MG63 (cell line): ENCODE results near the gene ASIC4. TPM values are rescaled to one million over a fixed set of nuclear protein-coding genes. Genes with fewer than 3 reads are reported as not detected.

Experiments
- DNase-seq: peaks from one replicate; pipeline ENCODE4 v3.0.0-alpha.2; 2020
- H3K27me3 ChIP-seq: fragments of 250-450 bp; sonication (Bioruptor Pico); 2 replicates; pipeline ENCODE4 v1.5.1; 2020; ENCODE audit warnings: mild to moderate bottlenecking, moderate library complexity
- H3K36me3 ChIP-seq: fragments of 250-450 bp; sonication (Bioruptor Pico); 2 replicates; pipeline ENCODE4 v1.5.1; 2020; ENCODE audit warnings: mild to moderate bottlenecking, moderate library complexity
- H3K4me3 ChIP-seq: fragments of 250-450 bp; sonication (Bioruptor Pico); 2 replicates; pipeline ENCODE4 v1.5.1; 2020; ENCODE audit warnings: mild to moderate bottlenecking, moderate library complexity
- H3K9me3 ChIP-seq: fragments of 250-450 bp; sonication (Bioruptor Pico); 2 replicates; pipeline ENCODE4 v1.5.1; 2020; ENCODE audit warnings: mild to moderate bottlenecking, moderate library complexity
- total RNA-seq: library from RNA; depleted of rRNA; stranded (reverse); fragments of >200 nt; shearing (Covaris generic); gene quantifications from 2 replicates; pipeline ENCODE4 v1.2.3, GENCODE V29; 2014; ENCODE audit warnings: low replicate concordance; rRNA removed

ASIC4 gene, protein sequence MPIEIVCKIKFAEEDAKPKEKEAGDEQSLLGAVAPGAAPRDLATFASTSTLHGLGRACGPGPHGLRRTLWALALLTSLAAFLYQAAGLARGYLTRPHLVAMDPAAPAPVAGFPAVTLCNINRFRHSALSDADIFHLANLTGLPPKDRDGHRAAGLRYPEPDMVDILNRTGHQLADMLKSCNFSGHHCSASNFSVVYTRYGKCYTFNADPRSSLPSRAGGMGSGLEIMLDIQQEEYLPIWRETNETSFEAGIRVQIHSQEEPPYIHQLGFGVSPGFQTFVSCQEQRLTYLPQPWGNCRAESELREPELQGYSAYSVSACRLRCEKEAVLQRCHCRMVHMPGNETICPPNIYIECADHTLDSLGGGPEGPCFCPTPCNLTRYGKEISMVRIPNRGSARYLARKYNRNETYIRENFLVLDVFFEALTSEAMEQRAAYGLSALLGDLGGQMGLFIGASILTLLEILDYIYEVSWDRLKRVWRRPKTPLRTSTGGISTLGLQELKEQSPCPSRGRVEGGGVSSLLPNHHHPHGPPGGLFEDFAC
- not detected in 2 replicates for total RNA-seq

DNA sequence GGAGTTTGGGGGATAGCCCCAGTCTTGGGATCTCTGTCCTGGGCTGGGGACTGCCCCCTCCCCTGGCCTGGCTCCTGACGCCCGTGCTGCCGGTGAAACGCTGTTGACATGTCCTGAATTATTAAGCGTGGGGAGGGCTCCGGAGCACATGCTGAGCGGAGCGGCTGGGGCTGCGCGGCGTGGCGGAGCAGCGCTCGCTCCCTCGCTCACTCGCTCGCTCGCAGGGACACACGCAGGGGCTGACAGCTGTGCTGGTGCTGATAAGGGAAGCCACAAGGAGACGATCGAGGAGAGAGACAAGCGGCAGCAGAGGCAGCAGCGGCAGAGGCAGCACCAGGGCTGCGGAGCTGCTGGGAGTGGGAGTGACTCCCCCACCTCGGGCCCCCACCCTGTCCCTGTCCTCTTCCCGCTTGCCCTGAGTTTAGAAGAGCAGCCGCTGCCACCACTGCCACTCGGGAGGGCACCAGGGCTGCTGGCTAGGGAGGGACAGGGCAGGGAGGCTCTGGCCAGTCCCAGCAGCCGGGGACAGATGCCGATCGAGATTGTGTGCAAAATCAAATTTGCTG is at the start of gene ASIC4:
TSS of gene ASIC4 (plus strand) at position 287 of the 566 bp plus-strand sequence. CDS start at position 530, 243 bp downstream.
- DNase-seq = no peak
- Histone ChIP-seq H3K9me3 (no peaks in the 10 kb centered on the region), H3K27me3 (peaks cover 34% of the 10 kb centered on the region), H3K36me3 (no peaks in the 10 kb centered on the region), H3K4me3 (no peak within 1 kb of the TSS)

DNA sequence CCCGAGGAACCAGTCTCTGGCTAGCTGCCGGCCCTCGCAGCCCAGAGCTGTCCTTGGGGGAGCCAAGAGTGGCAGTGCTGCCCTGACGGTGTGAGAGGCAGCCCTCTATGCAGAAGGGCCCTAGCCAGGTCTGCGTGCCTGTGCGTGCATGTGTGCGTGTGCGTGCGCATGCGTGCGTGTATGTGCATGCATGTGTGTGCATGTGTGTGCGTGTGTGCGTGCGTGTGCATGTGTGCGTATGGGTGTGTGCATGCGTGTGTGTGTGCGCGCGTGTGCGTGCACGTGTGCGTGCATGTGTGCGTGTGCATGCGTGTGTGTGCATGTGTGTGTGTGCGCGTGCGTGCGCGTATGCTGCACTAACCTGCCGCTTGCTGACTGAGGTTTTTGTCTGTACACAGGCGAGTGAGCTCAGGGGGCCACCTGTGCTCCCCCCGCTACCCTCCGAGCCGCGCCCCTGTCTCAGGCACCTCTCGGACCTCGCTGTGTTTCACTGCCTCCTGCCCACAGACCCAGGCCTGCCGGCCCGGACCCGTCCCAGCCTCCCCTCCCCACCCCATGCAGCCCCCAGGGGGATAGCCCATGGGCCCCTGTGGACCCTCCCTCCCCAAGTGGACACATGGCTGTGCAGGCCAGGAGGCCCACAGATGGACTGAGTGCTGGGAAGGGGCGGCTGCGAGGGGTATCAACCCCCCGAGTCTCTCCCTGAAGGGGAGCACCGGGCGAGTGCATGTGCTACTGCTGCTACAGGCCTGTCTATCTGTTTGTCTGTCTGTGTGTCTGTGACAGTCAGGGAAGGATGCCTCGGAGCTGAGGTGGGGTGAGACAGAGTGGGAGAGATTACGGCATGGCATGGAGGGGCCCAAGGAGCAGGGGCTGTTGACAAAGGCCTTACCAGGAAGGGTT is 48.4 kb upstream of the ASIC4 start:
- no peaks in the 10 kb centered on the region for H3K27me3 ChIP-seq
- H3K4me3 ChIP-seq = no peak overlapping the region
- no peak for DNase-seq
- H3K9me3 ChIP-seq = no peaks in the 10 kb centered on the region
- H3K36me3 ChIP-seq = peaks cover 11% of the 10 kb centered on the region

DNA sequence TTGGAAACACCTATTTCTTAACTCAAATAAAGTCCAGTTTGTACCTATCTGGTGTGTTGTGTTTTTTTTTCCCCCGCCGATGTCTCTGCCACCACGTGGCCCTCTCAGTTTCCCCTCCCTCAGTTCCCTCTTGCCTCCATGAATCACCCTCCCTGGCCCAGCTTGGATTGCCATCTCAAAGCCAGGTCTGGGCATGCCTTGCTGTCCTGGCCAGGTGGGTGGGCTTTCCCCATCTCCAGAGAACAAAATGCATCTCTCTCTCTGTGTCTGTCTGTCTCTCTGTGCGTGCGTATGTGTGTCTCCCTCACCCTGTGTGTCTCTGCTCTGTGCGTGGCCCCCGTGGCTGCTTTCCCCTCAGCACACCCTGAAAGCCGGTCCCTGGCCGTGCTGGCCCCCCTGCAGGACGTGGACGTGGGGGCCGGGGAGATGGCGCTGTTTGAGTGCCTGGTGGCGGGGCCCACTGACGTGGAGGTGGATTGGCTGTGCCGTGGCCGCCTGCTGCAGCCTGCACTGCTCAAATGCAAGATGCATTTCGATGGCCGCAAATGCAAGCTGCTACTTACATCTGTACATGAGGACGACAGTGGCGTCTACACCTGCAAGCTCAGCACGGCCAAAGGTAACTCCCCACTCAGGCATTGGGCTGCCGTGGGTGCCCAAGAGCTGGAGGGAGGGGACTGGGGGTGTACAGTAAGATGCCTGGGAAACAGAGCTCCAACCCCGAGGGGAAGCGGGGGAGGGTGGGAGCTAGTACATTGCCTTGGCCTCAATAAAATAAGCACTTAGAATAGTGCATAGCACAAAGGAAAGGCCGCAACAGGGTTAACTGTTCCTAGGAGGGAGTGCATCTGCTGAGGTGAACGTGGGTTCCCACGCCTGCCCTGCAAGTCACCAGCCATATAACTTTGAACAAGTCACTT is 47.2 kb upstream of the ASIC4 start:
- Histone ChIP-seq H3K27me3 (no peaks in the 10 kb centered on the region), H3K36me3 (peaks cover 8% of the 10 kb centered on the region), H3K4me3 (no peak overlapping the region), H3K9me3 (no peaks in the 10 kb centered on the region)
- no peak for DNase-seq

- Histone ChIP-seq H3K27me3 (no peaks in the 10 kb centered on the region), H3K4me3 (no peak overlapping the region), H3K36me3 (peaks cover 8% of the 10 kb centered on the region), H3K9me3 (no peaks in the 10 kb centered on the region)
- no peak for DNase-seq
Observed at GRCh38 chr2:219467736-219468075, 46.6 kb upstream of the ASIC4 start.

DNA sequence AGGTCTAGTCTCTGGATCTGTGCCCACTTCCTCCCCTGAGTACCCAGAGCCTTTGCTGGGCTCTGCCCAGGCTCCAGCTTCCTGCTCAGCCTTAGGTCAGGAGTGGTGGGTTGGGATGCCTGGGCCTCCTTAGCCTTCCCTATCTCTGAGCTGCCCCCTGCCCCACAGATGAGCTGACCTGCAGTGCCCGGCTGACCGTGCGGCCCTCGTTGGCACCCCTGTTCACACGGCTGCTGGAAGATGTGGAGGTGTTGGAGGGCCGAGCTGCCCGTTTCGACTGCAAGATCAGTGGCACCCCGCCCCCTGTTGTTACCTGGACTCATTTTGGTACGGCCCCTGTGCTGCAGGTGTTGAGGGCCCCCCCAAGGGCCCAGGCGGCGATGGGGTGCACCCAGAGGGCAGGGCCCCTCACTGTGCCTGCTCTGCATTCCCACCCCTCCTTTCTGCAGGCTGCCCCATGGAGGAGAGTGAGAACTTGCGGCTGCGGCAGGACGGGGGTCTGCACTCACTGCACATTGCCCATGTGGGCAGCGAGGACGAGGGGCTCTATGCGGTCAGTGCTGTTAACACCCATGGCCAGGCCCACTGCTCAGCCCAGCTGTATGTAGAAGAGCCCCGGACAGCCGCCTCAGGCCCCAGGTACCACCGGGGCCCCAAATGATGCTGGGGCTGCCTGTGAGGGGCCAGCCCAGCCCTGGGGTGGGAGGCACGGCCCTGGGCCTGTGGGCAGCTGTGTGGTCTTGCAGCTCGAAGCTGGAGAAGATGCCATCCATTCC is 45.7 kb upstream of the ASIC4 start:
- DNase-seq = no peak
- Histone ChIP-seq H3K27me3 (no peaks in the 10 kb centered on the region), H3K4me3 (no peak overlapping the region), H3K9me3 (no peaks in the 10 kb centered on the region), H3K36me3 (peaks cover 8% of the 10 kb centered on the region)

DNA sequence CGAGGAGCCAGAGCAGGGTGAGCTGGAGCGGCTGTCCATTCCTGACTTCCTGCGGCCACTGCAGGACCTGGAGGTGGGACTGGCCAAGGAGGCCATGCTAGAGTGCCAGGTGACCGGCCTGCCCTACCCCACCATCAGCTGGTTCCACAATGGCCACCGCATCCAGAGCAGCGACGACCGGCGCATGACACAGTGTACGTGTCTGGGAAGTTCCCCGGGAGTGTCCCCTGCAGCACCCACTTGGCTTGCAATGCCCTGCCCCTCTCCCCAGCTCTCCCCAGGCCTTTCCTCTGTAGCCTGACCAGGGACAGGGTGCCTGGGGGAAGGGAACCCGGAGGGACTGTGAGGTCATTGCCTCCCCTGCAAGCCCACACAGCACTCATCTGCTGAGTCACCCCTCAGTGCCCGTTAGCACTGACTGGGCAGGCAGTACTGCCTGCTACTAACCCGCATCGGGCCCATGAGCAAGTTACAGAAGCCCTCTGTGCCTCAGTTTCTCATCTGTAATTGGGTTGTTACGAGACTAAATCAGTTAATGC is 45.0 kb upstream of the ASIC4 start:
- peak; percentile 80 for DNase-seq
- no peaks in the 10 kb centered on the region for H3K27me3 ChIP-seq
- H3K4me3 ChIP-seq = no peak overlapping the region
- peaks cover 8% of the 10 kb centered on the region for H3K36me3 ChIP-seq
- no peaks in the 10 kb centered on the region for H3K9me3 ChIP-seq

GRCh38 chr2:219470429-219470828 is 43.9 kb upstream of the ASIC4 start:
- DNase-seq = no peak
- H3K9me3 ChIP-seq = no peaks in the 10 kb centered on the region
- no peak overlapping the region for H3K4me3 ChIP-seq
- H3K27me3 ChIP-seq = no peaks in the 10 kb centered on the region
- H3K36me3 ChIP-seq = peaks cover 8% of the 10 kb centered on the region

GRCh38 chr2:219471476-219472371 is 42.6 kb upstream of the ASIC4 start:
- peaks cover 8% of the 10 kb centered on the region for H3K36me3 ChIP-seq
- no peak for DNase-seq

GRCh38 chr2:219472629-219473187 is 41.6 kb upstream of the ASIC4 start:
- H3K9me3 ChIP-seq = no peaks in the 10 kb centered on the region
- H3K36me3 ChIP-seq = peaks cover 8% of the 10 kb centered on the region
- DNase-seq = no peak
- H3K4me3 ChIP-seq = no peak overlapping the region
- no peaks in the 10 kb centered on the region for H3K27me3 ChIP-seq

More at GRCh38 chr2:219471476-219472371, 42.6 kb upstream of the ASIC4 start:
- Histone ChIP-seq H3K4me3 (no peak overlapping the region), H3K9me3 (no peaks in the 10 kb centered on the region), H3K27me3 (no peaks in the 10 kb centered on the region)

GRCh38 chr2:219473511-219473910 is 40.8 kb upstream of the ASIC4 start:
- H3K4me3 ChIP-seq = no peak overlapping the region

GRCh38 chr2:219474285-219475060 is 39.8 kb upstream of the ASIC4 start:
- H3K9me3 ChIP-seq = no peaks in the 10 kb centered on the region
- no peaks in the 10 kb centered on the region for H3K27me3 ChIP-seq
- peaks cover 3% of the 10 kb centered on the region for H3K36me3 ChIP-seq
- DNase-seq = no peak
- H3K4me3 ChIP-seq = no peak overlapping the region

More at GRCh38 chr2:219473511-219473910, 40.8 kb upstream of the ASIC4 start:
- Histone ChIP-seq H3K36me3 (peaks cover 8% of the 10 kb centered on the region), H3K27me3 (no peaks in the 10 kb centered on the region), H3K9me3 (no peaks in the 10 kb centered on the region)
- DNase-seq = no peak

GRCh38 chr2:219475278-219475677 is 39.0 kb upstream of the ASIC4 start:
- DNase-seq = no peak
- H3K9me3 ChIP-seq = no peaks in the 10 kb centered on the region
- no peaks in the 10 kb centered on the region for H3K27me3 ChIP-seq
- H3K36me3 ChIP-seq = no peaks in the 10 kb centered on the region
- H3K4me3 ChIP-seq = no peak overlapping the region
